ENCODE measurements around the gene UBE2V1. TPM values are rescaled to one million over a fixed set of nuclear protein-coding genes. Genes with fewer than 3 reads are reported as not detected.

Gene UBE2V1
- total and polyA plus RNA-seq, 2 donors (not counting 1 experiment from before 2014, with no cell fraction given) = 69.2 to 158 TPM

DNA sequence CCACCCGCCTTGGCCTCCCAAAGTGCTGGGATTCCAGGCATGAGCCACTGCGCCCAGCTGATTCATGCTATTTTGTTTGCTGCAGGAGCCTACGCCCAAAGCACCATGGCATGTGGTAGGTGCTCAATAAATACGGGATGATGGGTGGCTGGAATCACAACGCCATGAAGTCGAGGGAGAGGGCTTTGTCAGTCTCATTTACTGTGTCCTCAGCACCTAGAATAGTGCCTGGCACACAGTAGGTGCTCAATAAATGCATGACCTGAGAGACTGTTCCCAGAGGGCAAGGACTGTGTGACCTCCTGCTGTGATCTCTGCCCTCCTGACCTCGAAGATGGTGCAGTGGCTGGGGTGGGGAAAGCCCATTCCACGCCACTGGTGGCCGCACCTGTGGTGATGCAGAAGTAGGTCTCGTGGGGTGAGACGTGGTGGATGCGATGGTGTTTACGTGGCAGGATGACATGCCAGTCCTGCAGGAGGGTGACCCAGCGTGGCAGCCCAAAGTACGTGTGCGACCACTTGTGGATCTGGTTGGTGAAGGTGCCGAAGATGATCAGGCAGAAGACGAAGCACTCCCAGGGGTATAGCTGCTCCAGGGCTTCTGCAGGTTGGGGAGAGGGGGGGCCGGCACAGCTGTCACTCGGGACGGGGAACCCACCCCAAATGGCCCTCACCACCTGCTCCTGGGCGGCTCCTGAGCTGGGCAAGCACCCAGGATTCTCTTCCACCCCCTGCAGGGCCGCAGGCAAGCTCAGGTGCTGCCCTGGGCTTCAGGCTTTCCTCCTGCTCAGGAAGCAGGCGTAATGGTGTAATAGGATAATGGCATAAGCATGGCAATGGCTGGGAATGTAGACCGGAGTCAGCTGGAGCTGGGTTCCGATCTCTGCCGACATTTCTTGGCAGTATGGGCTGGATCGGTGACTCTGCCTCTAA is 14.9 kb upstream of the UBE2V1 start:
- Mint-ChIP-seq H3K4me3 (no peak overlapping the region), H3K9me3 (ENCODE audit: insufficient read depth) (no peaks in the 10 kb centered on the region), H3K27me3 (no peaks in the 10 kb centered on the region), H3K27ac (no peak overlapping the region), H3K4me1 (no peaks in the 10 kb centered on the region)
- Histone ChIP-seq H3K9me3 (ENCODE audit: control extremely low read depth in 1 of 3, control insufficient read depth in 2 of 3, insufficient read depth in 1 of 3, low read length in 2 of 3) (no peaks in the 10 kb centered on the region), H3K4me2 (replicated peaks; ENCODE audit: low read depth, low read length, poor library complexity, severe bottlenecking) (no peak overlapping the region), H3K27ac (ENCODE audit: low read length in 2 of 2) (no peak overlapping the region), H2AFZ (ENCODE audit: insufficient read depth, low read depth, low read length, poor library complexity, severe bottlenecking) (no peak overlapping the region), H3K36me3 (replicated peaks in 1 of 2; ENCODE audit: control extremely low read depth in 1 of 2, control insufficient read depth in 1 of 2, extremely low read depth in 1 of 2, insufficient read depth in 2 of 2, low read length in 1 of 2) (peaks cover 9 to 75% of the 10 kb centered on the region in 2 experiments), H4K20me1 (ENCODE audit: control insufficient read depth, insufficient read depth, low read length, poor library complexity, severe bottlenecking) (peaks cover 33% of the 10 kb centered on the region), H3K27me3 (replicated peaks in 1 of 4; ENCODE audit: control extremely low read depth in 1 of 4, control insufficient read depth in 3 of 4, insufficient read depth in 4 of 4, low read length in 3 of 4) (no peaks in the 10 kb centered on the region), H3K4me1 (ENCODE audit: control insufficient read depth in 2 of 2, insufficient read depth in 2 of 2, low read length in 2 of 2) (no peaks in the 10 kb centered on the region), H3K79me2 (ENCODE audit: control insufficient read depth, insufficient read depth, low read length) (peaks cover 9% of the 10 kb centered on the region), H3K9ac (ENCODE audit: low read length) (no peak overlapping the region), H3K4me3 (ENCODE audit: control extremely low read depth in 1 of 5, extremely low read depth in 1 of 5, insufficient read depth in 1 of 5, low read depth in 2 of 5, low read length in 4 of 5) (no peak overlapping the region)
- 94% methylated on average over 21 of the region's 28 CpGs for WGBS (ENCODE audit: insufficient coverage)
- CTCF ChIA-PET = interaction anchor here (20.7 kb wide), 1 partner anchor 42 kb away, joined by 297 read pairs; no protein-coding TSS in a partner anchor
- no peak for ATAC-seq (ENCODE audit: low read depth)
- POLR2A ChIA-PET = no interaction called here
- DNase-seq = no peak
- intact Hi-C loops (cut with micrococcal nuclease) = no loop called here
- no peak for TF ChIP-seq EZH2 (IDR thresholded peaks at IDR 0.05; ENCODE audit: borderline replicate concordance, insufficient read depth, low read depth, low read length, poor library complexity, severe bottlenecking)
- TF ChIP-seq, protein P1, sequence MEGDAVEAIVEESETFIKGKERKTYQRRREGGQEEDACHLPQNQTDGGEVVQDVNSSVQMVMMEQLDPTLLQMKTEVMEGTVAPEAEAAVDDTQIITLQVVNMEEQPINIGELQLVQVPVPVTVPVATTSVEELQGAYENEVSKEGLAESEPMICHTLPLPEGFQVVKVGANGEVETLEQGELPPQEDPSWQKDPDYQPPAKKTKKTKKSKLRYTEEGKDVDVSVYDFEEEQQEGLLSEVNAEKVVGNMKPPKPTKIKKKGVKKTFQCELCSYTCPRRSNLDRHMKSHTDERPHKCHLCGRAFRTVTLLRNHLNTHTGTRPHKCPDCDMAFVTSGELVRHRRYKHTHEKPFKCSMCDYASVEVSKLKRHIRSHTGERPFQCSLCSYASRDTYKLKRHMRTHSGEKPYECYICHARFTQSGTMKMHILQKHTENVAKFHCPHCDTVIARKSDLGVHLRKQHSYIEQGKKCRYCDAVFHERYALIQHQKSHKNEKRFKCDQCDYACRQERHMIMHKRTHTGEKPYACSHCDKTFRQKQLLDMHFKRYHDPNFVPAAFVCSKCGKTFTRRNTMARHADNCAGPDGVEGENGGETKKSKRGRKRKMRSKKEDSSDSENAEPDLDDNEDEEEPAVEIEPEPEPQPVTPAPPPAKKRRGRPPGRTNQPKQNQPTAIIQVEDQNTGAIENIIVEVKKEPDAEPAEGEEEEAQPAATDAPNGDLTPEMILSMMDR (IDR thresholded peaks at IDR 0.05) = no peak

DNA sequence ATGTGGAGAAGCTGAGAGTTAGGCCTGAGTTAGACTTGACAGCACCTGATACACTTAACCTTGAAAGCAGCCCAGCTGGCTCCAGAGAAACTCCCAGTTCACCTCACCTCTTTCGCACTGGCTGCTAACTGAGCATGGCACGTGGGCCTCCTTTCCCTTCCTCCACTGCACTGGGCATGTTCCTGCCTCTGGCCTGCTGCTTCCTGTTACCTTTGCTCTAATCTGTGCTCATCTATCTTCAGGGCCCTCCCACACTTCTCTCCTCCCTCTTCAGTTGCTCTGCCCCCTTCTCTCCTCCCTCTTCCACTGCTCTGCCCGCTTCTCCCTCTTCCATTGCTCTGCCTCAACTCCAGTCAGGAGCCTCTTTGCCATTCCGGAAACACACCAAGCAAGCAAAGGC is 13.7 kb upstream of the UBE2V1 start:
- Mint-ChIP-seq H3K4me3 (no peak overlapping the region), H3K27me3 (no peaks in the 10 kb centered on the region), H3K4me1 (no peaks in the 10 kb centered on the region), H3K27ac (no peak overlapping the region), H3K9me3 (ENCODE audit: insufficient read depth) (no peaks in the 10 kb centered on the region)
- Histone ChIP-seq H3K27me3 (replicated peaks in 1 of 4; ENCODE audit: control extremely low read depth in 1 of 4, control insufficient read depth in 3 of 4, insufficient read depth in 4 of 4, low read length in 3 of 4) (no peaks in the 10 kb centered on the region), H3K36me3 (replicated peaks in 1 of 2; ENCODE audit: control extremely low read depth in 1 of 2, control insufficient read depth in 1 of 2, extremely low read depth in 1 of 2, insufficient read depth in 2 of 2, low read length in 1 of 2) (peaks cover 9 to 68% of the 10 kb centered on the region in 2 experiments), H3K4me3 (ENCODE audit: control extremely low read depth in 1 of 5, extremely low read depth in 1 of 5, insufficient read depth in 1 of 5, low read depth in 2 of 5, low read length in 4 of 5) (no peak overlapping the region), H3K9ac (ENCODE audit: low read length) (no peak overlapping the region), H3K9me3 (ENCODE audit: control extremely low read depth in 1 of 3, control insufficient read depth in 2 of 3, insufficient read depth in 1 of 3, low read length in 2 of 3) (no peaks in the 10 kb centered on the region), H3K27ac (ENCODE audit: low read length in 2 of 2) (no peak overlapping the region), H3K4me1 (ENCODE audit: control insufficient read depth in 2 of 2, insufficient read depth in 2 of 2, low read length in 2 of 2) (no peaks in the 10 kb centered on the region), H3K4me2 (replicated peaks; ENCODE audit: low read depth, low read length, poor library complexity, severe bottlenecking) (no peak overlapping the region), H2AFZ (ENCODE audit: insufficient read depth, low read depth, low read length, poor library complexity, severe bottlenecking) (no peak overlapping the region), H4K20me1 (ENCODE audit: control insufficient read depth, insufficient read depth, low read length, poor library complexity, severe bottlenecking) (peaks cover 27% of the 10 kb centered on the region), H3K79me2 (ENCODE audit: control insufficient read depth, insufficient read depth, low read length) (peaks cover 3% of the 10 kb centered on the region)
- no peak for TF ChIP-seq EZH2 (IDR thresholded peaks at IDR 0.05; ENCODE audit: borderline replicate concordance, insufficient read depth, low read depth, low read length, poor library complexity, severe bottlenecking)
- TF ChIP-seq, protein P1 (IDR thresholded peaks at IDR 0.05) = no peak
- ChIA-PET POLR2A (no interaction called here), CTCF (interaction anchor here (20.7 kb wide), 1 partner anchor 43 kb away, joined by 297 read pairs; no protein-coding TSS in a partner anchor)
- DNase-seq (no peak), ATAC-seq (ENCODE audit: low read depth) (no peak)
- 88% methylated on average over 4 of the region's 4 CpGs for WGBS (ENCODE audit: insufficient coverage)
- intact Hi-C loops (cut with micrococcal nuclease) = no loop called here
